GM18505 (cell line): ENCODE data around the gene OSBPL3.
"Not testable (repeated sequence)": the region's sequence is repeated elsewhere in the genome, so short reads cannot be mapped to it uniquely, and the experiment has no call there.

ENCODE experiments used
- ATAC-seq: cut with Tn5 transposase; IDR thresholded peaks from one replicate; pipeline ENCODE4 v1.9.1; 2021; ENCODE audit not compliant: unreplicated experiment
- POLR2A ChIP-seq: IDR thresholded peaks from 4 replicates; pipeline ENCODE4 v1.6.1; 2011; ENCODE audit warnings: borderline replicate concordance; ENCODE audit not compliant: insufficient read depth, insufficient read length; ENCODE audit errors: extremely low read depth

OSBPL3 gene

GRCh38 chr7:24820730-24821044 lies 159.3 kb downstream of the OSBPL3 start:
- no peak for ATAC-seq
- no peak for TF ChIP-seq POLR2A

- TF ChIP-seq POLR2A, result no peak
- peak; percentile 62 for ATAC-seq
These were observed 159.9 kb downstream of the OSBPL3 start for GRCh38 chr7:24819916-24820689.

GRCh38 chr7:24817339-24817738 lies 162.6 kb downstream of the OSBPL3 start:
- TF ChIP-seq POLR2A, result no peak
- ATAC-seq, result no peak

- no peak for TF ChIP-seq POLR2A
- no peak for ATAC-seq
These were observed 163.1 kb downstream of the OSBPL3 start for GRCh38 chr7:24816868-24817267.

- no peak for TF ChIP-seq POLR2A
- no peak for ATAC-seq
These were observed 167.6 kb downstream of the OSBPL3 start for GRCh38 chr7:24812305-24812945.

- no peak for TF ChIP-seq POLR2A
- ATAC-seq, result no peak
These were observed 171.5 kb downstream of the OSBPL3 start for GRCh38 chr7:24808518-24808917.

GRCh38 chr7:24802300-24802699 lies 177.7 kb downstream of the OSBPL3 start:
- no peak for TF ChIP-seq POLR2A
- ATAC-seq, result no peak

GRCh38 chr7:24801883-24802282 lies 178.1 kb downstream of the OSBPL3 start:
- ATAC-seq, result no peak

GRCh38 chr7:24800667-24801066 lies 179.3 kb downstream of the OSBPL3 start:
- TF ChIP-seq POLR2A, result no peak
- ATAC-seq, result no peak

More at GRCh38 chr7:24801883-24802282, 178.1 kb downstream of the OSBPL3 start:
- no peak for TF ChIP-seq POLR2A

- ATAC-seq, result no peak
- TF ChIP-seq POLR2A, result no peak
These were observed 179.9 kb downstream of the OSBPL3 start for GRCh38 chr7:24800073-24800472.

GRCh38 chr7:24799506-24799905 lies 180.5 kb downstream of the OSBPL3 start:
- ATAC-seq, result no peak
- no peak for TF ChIP-seq POLR2A

GRCh38 chr7:24798261-24798660 lies 181.7 kb downstream of the OSBPL3 start:
- TF ChIP-seq POLR2A, result no peak
- ATAC-seq, result no peak

- no peak for TF ChIP-seq POLR2A
- no peak for ATAC-seq
These were observed 182.7 kb downstream of the OSBPL3 start for GRCh38 chr7:24797270-24797669.

GRCh38 chr7:24795407-24795767 lies 184.6 kb downstream of the OSBPL3 start:
- ATAC-seq, result no peak
- no peak for TF ChIP-seq POLR2A

GRCh38 chr7:24794751-24795406 lies 185.1 kb downstream of the OSBPL3 start:
- ATAC-seq, result not testable (repeated sequence)
